HG03066 (cell line): ENCODE measurements around the gene PSMG3.

ENCODE experiments used
- ATAC-seq: cut with Tn5 transposase; IDR thresholded peaks from one replicate; pipeline ENCODE4 v1.9.1; 2021; ENCODE audit warnings: low read depth; ENCODE audit not compliant: unreplicated experiment

The PSMG3 gene

DNA sequence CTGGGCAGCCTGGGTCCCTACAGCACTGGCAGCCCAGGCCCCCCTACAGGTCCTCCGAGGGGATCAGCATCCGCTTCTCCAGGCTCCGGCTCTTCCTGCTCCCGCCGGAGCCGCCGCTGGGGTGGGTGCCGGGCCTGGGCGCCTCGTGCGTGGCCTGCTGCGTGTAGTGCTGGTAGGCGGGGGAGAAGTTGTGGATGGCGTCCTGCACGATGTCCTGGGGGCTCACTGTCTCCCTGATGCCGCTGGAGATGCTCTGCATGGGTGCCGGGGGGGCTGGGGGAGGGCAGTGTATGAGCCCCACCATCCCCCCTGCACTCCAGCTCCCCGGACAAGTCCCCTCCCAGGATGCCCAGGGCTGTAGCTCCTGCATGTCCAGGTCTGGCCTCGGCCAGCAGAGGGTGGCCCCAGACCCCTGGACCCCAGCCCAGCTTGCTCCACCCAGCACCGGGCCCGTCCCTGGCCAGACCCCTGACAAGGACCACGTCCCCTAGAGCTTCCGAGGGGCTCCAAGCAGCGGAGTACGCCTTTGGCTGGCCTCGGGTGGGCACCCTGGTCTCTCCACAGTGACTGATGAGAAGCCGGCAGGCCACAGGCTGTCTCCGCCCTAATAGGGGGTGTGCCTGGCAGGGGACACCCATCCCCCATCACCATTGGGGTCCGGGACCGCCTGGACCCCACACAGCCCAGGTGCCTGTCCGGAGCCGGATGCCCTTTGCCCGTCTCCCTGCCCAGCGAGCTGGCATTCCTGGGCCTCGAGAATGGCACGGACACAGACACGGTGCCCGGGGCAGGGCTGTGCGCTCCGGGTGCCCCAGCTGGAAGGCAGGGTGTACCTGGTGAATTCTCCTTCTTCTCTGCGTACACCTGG is 22.7 kb downstream of the PSMG3 start:
- ATAC-seq, result no peak

DNA sequence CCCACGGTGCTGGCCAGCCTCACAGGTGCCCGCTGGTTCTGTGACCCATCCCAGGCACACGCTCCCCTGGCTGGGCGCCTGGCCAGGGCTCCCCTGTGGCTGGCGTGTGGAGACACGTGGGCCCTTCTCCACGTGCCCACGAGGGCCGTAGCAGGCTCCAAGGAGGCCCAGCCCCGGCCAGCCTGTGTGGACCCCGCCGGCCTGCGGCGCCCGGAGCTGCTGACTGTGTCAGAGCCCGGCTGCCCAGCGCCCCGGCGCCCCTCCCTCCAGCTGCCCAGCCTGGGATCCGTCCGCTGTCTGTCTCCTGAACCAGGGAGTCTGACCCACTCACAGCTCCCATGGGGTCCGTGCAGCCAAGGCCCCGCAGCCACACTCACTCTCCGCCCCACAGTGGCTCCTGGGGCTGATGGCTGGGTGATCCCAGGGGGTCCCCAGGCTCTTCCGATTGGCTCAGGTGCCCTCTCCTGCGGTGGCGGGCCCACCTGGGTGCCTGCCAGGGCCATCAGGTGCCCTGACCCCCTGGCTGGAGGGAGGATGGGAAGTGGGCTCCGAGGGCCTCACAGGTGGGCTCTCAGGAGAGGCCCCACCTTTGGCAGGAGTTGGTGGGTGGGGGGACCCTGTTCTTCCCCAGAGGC is 23.4 kb downstream of the PSMG3 start:
- no peak for ATAC-seq

DNA sequence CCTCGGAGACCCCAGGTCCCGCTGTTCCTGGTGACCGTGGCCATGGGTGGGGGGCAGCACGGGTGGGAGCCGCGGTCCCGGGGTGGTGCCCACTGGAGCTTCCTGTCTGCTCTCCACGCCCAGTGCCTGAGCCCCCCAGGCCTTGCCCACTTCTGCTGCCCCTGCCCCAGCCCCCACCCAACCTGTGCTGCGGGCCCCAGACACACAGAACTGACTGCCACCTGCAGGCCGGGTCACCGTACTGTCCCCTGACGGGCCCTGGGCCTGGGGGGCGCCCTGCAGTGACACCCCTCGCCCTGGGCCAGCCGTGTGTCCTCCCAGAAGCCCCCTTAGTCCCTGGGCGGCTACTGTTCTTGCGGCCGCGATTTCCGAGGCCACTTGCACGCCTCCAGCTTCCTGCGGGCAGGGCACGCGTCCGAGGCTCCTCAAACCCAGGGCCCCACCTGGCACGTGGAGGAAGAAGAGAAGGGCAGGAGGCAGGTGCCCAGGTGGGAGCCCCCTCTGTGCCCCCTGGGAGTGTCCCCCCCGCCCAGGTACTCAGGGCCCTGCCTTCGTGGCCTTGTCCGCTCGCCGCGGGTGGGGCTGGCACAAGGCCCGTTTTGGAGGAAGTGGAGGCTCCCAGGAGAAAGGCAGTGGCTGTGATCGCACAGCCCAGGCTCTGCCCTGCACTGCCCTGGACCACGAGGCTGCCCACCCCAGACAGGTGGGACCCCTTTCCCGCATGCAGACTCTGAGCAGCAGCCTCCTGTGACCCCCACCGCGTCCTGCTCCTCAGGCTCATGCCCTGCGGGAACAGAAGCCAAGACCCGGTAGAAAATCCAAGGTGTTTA is 24.2 kb downstream of the PSMG3 start:
- ATAC-seq, result no peak

DNA sequence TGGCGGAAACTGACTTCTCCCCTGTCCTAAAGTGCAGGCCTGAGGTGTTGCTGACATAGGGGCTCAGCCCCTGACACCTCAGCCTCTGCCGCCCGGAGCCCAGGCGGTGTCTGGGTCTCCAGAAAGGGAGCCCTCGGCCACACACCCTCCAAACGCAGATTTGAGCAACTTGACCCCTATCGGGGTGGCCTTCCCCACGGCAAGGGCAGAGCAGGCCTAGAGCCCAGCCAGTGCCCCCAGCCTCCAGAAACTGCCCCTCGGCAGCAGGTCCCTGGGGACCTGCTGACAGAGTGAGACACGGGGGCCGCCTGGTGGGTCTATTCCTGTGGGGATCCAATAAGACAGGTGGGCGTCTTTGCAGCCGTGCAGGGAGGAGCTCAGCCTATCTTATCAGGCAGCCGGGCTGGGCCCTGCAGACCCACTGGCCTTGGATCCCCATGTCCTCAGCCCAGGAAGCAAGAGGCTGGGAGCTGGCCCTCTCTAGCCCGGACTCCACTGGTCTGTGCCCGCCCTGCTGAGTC is 24.9 kb downstream of the PSMG3 start:
- no peak for ATAC-seq

DNA sequence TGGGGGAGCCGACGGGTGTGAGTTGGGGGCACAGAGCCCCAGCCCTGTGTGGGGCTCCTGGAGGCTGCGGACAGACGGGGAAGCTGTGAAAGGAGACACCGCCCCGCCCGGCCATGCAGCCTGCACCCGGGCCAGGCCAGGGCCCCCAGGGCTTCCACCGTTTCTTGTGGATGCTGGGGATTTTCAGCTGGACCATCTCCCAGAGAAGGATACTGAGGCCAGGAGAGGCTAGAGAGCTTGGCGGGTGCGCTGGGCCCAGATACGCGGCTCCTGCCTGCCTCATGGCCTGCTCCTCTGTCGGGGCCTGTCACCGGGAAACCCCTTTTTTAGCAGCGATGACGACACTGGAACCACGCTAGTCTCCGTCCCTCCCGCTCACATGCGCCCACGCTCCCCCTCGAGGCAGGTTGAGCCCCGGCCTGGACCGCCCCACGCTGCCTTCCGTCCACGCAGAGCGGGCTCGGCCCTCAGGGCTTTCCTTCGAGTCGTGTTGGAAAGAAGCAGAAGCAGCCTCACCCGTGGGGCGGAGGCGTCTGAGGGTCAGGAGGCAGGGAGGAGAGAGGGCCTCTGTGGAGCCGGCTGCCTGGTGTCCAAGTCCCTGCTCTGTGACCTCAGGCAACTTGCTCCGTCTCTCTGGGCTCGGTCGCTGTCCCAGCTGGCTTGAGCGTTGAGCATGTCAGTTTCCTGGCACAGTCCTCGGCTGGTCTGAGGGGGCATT is 25.5 kb downstream of the PSMG3 start:
- ATAC-seq, result no peak

DNA sequence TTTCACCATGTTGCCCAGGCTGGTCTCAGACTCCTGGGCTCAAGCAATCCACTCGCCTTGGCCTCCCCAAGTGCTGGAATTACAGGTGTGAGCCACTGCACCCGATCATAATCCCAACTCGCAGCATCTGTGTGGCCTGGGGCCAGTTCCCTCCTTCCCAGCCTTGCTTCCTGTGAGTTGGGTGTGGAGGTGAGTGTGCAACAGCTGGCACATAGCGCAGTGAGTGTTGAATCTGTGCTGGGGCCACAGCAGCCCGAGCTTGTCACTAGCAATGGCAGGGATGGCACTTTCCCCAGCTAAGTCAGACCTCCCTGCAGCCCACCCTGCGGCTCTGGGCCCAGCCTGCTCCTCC is 26.0 kb downstream of the PSMG3 start:
- ATAC-seq, result no peak

DNA sequence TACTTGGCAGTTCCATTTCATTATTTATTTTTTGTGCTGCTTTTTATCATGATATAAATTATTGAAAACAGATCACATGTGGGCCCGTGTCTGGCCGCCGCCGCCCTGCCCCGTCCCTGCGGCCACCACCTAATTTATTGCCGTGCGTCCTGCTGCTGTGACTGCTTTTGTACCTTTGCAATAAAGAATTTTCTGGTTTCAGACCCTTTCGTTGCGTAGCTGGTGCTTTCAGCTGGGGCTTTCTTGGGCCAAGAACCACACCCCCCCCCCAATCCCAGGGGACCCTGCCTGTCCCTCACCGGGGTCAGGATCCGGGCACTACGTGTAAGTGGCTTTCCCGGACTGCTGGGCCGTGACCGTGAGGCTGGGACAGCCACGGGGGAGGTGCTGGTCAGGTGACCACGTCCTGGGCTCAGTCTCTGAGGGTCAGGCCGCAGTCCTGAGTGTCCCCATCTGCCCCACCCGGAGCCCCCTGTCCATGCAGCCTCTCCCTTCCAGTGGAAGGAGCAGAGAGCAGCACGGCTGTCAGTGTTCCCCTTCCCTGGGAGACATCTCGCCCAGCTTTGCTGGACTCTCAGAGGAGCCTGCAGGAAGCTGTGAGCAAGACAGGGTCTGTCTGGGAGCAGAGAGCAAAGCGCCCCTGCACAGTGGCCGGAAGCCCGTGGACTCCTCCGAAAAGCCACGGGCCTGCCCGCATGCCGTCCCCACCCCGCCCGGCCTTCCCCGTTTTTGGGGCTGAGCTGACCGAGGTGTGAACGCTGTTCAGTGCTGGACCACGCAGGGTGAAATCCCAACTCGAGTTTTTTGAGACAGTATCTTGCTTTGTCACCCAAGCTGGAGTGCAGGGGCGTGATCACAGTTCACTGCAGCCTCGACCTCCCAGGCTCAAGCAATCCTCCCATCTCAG is 26.7 kb downstream of the PSMG3 start:
- no peak for ATAC-seq

DNA sequence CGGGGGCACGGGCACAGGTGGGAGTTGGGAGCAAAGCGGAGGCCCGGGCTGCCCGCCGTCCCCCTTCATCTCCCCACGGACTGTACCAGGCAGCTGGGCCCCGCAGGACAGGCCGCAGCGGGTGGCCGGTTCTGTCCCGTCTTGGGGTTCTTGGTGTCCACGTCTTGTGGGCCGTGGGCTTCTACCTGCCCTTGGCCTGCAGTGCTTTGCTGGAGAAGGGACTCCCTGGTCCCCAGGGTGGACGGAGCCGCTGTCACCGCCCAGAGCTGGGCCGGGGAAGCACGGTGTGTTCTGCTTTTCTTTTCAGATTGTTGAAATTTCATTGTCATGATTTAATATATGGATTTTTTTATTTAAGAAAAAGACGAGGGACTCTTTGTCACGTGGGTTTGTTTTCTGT is 27.5 kb downstream of the PSMG3 start:
- ATAC-seq, result no peak

DNA sequence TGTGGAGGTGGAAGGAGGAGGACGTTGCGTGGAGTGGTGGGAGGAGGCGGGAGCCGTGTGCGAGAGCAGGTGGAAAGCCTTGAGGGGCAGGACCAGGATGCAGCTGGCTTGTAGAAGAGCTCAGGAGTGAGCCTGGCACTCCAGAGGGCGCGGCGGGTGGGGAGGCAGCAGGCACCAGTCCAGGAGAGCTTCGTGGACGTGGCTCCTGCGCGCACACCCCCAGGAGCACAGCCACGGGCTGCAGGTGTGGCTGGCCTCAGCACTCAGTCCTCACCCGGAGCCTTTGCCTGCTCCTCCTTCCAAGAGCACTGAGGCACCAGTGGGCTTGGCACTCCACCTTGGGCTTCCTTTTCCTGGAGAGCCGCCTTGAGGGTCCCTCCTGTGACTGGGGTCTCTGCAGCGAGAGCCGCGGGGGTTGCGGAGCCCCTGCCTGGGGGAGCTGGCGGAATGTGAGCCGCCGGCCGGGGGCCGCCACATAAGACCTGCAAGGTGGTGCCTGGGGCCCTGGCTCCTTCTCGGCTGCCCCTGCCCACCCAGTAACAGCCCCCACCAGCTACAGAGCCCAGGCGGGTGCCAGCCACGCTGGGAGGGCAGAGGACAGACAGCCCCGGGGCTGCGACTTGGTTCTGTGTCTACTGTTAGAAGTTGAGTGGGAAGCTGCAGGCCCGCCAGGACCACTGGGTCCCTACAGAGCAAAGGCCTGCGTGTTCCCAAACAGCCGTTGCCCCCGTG is 28.2 kb downstream of the PSMG3 start:
- no peak for ATAC-seq

DNA sequence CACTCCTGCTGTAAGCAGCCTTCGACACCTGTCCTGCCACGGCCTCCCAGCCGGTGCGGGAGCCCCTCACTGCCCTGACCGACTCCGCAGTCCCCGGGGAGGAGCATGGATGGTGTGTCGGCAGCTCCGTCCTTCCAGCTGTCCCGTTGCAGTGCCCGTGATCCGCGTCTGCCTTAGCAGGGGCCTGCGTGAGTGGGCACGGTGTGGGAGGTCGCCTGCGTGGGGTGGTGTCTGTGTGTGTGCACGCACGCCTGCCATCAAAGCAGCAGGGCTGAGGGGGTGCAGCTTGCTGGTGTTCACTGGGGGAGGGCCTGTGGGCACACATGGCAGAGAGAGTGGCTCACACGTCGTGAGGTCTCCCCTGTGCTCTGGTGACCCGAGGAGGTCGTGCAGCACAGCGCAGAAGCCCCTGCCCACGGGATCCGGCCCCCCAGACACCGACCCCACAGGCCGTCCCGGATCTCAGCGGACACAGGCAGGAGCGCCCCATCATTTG is 29.0 kb downstream of the PSMG3 start:
- ATAC-seq, result no peak

DNA sequence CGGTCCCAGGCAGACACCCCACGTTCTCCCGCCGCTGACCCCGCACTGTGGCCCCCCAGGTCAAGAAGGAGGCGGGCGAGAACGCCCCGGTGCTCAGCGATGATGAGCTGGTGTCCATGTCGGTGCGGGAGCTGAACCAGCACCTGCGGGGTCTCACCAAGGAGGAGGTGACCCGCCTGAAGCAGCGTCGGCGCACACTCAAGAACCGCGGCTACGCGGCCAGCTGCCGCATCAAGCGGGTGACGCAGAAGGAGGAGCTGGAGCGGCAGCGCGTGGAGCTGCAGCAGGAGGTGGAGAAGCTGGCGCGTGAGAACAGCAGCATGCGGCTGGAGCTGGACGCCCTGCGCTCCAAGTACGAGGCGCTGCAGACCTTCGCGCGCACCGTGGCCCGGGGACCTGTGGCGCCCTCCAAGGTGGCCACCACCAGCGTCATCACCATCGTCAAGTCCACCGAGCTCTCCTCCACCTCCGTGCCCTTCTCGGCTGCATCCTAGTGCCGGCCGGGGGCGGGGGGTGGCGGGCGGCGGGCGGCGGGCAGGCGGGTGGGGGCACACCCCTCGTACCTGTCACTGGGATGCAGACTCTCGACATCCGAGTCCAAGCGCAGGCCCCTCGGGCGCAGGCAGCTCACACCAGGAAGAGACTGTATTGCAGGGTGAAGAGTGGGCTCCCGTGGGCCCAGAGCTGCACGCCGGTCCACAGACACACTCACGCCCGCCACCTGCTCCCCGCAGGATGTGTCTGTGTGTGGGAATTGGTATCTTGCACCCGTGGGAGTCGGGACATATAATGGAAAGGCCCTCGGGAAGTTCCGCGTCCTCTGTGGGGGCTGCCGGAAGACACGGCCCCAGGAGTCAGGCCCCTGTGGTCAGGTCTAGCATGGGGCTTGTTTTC is 29.7 kb downstream of the PSMG3 start:
- ATAC-seq, result no peak

DNA sequence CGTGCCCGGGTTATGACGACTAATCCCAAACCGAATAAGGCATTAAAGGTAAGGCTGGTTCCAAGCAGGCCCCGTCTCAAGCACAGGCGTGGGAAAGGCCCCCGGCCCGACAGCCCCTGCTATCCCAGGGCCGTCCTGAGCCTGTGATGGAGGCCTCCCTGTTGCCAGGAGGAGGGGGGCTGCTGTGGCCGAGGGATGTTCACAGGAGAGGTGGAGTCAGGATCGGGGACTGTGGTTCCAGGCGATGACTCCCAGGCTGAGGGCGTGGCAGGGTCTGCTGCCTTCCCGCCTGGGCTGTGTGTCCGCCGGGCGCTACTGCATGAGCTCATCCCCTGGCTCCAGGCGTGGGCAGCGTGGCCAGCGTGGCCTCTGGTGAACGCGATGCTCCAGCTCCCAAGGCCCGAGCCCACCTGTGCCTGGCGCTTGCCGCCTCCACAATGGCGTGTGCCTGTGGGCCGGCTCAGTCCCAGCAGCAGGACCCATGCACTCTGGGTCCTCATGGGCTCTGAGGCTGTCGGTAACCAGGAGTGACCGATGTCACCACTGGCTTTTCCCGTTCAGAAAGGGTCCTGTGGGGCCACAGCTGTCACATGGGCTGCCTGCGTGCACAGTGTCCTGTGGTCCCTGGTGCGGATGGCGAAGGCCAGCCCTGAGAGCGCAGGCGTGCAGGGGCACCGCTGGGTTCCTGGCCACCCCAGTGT is 30.5 kb downstream of the PSMG3 start:
- no peak for ATAC-seq

DNA sequence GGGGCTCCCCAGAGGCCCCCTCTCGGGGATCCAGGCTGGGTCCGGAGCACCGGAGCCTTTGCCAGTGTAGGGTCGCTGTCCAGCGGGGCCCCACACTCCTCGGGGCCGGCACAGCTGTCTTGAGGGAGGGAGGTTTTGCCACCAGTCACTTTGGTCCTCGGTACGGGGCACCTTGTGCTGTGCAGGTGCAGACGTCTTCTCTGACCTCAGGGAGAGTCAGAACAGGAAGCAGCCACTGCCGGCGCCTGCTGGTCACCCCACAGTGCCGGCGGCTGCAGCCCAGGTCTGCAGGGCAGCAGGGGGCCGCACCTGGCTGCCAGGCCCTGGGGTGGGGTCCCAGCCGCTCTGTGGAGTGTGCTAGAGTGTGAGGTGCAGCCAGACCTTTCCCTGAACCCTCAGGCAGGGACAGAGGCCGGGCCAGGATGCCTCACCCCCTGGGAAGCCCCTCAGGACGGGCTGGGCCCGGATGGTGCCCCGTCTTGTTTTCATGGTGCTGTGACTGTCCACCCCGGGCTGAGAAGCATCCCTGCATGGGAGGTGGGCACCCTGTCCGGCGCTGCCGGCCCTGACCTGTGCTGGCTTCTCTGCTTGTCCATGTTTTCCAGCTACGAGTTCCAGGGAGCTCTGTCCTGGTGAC is 31.2 kb downstream of the PSMG3 start:
- ATAC-seq, result no peak

DNA sequence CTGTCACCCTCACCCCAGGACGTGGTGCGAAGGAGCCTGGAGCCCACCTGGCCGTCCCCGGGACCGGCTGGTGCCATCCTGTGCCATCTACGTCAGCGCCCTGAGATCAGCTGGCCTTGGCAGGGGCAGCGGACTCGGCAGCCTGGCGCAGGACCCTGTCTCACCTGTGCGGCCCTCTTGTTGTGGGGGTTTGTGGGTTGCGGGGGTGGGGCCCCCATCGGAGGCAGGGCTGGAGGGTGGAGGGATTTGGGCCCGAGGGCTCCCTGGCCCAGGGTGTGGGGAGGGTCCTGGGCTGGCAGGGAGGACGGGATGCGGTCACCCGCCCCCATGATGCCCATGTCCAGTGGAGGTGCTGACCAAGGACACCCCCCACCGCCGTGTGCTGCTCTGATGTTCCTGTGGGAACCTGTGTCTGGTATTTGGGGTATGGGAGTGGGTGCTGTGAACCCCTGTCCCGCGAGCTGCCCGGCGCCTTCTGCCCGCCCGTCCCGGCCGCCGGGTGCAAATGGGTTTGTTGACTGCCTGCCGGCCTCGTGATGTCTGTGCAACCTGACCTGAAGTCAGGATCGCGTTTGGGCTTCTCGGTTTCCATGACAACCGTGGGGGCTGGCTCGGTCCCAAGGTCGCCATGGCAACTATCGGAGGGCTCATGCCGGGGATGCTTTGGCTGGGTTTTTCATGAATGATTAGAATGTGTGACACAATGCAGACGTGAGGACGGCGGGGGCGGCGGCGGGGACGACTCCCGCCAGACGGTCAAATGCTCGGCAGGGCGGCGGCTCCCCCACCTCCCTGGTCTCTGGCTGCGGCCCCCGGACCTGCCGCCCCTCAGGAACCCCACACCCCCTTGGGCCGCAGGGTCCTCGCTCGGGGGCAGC is 32.1 kb downstream of the PSMG3 start:
- ATAC-seq, result no peak

DNA sequence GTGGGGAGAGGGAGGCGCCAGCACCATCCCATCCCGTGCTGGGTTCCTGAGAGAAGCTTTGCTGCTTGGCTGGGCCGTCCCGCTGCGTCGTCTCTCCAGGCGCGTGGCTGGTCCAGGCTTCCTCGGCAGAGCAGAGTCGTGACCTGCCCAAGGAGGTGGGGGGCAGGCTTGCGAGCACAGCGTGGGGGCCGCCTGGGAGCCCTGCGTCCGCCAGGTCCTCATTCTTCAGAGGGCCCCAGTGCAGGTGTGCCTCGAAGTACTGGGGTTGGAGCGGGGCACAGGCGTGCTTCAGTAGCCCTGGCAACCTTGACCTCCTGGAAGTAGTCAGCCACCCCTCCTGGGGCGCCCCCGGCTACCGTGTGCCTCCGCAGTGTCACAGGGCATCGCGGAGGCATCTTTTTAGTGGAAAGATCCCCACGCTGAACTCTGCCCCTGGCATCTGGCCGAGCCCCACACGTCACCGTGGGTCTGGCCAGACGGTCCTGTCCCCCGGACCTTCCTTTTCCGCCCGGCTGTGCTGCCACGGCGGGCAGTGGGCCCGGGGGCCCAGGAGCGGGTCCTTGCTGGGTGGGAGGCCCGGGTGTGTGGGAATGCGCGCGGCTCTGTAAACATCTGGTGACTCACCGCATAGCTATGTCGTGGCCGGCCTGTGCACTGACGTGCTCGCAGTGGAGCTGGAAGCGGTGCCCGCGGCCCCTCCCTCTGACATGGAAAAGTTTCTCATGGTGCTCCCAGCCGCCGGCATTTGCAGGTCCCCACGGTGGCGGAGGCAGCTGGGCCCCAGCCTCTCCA is 32.9 kb downstream of the PSMG3 start:
- no peak for ATAC-seq
